GM19372 (cell line): ENCODE results near the gene AQP2.

Experiments
- ATAC-seq: cut with Tn5 transposase; IDR thresholded peaks from one replicate; pipeline ENCODE4 v1.9.1; 2021; ENCODE audit warnings: mild to moderate bottlenecking, low read depth, moderate library complexity; ENCODE audit not compliant: unreplicated experiment

AQP2 gene

GRCh38 chr12:49953961-49954846 lies 3.7 kb downstream of the AQP2 start:
- ATAC-seq: no peak

DNA sequence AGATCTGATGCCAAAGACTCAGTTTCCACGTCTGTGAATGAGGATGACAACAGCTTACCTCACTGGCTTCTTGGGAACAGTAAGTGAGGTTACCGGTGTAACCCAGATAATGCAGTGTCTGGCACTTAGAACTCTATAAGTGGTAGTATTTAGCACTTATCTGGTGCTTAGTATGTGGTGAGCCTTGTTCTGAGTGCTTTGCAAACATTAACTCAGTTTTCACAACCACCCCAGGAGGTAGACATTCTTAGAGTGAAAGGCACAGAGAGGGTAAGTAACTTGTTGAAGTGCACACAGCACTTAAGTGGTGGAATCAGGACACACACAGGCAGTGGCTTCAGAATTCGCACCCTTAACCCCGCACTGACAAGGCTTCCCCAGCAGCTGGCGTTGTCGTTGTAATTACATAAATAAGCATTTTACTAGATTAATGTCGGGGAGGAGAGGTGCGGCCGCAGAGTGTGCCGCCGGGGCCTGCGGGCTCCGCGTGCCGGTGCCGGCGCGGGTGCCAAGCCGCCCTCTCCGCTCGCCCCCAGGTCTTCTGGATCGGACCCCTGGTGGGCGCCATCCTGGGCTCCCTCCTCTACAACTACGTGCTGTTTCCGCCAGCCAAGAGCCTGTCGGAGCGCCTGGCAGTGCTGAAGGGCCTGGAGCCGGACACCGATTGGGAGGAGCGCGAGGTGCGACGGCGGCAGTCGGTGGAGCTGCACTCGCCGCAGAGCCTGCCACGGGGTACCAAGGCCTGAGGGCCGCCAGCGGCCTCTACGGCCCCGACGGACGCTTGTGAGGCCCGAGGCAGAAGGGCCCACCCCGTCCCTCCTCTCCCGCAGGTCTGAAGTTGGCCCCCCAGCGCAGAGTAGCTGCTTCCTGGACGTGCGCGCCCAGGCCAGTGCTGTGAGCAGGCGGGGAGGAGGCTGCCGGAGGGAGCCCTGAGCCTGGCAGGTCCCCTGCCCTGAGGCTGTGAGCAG lies 4.6 kb downstream of the AQP2 start:
- ATAC-seq: no peak

- ATAC-seq: no peak
Measured at GRCh38 chr12:49955899-49956662, 5.5 kb downstream of the AQP2 start.

DNA sequence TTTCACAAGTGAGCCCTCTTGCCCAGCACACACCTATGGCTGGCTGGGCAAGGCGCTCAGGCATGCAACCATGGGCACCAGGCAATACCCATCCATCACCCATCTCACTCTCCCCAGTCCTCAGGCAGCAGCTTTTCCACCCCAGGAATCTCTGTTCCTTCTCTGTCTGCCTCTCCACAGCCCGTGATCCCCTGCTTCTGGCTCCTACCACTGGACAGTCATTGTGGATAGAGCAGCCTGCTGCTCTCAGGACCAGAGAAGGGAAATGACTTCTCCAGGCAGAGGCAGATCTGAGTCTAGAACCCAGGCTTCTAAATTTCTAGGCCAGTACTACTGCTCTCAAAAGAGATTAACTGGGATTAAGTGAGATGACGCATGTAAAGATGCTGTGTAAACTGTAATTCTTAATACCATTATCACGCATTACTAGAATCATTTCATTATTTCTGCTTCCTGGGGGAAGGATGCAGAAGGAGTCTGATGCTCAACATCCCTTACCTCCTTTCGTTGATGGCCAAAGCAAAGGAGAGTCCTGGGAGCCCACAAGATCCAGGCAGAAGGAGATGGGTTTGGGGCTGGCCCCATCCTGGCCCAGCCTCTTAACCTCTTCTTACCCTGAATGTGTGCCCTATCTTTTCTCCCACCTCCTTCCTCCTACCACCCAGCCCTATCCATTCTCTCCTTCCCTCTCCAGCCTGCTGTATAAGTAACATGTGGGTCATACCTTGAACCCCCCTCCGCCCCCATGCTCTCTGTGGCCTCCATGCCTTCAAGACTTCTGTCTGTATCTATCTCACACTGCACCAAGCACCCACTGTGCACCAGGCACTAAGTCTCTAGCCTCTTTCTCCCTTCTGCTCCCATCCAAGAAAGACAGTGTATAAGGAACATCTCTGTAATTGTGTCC lies 6.4 kb downstream of the AQP2 start:
- no peak for ATAC-seq

- ATAC-seq: no peak
Measured at GRCh38 chr12:49957570-49957967, 7.0 kb downstream of the AQP2 start.

DNA sequence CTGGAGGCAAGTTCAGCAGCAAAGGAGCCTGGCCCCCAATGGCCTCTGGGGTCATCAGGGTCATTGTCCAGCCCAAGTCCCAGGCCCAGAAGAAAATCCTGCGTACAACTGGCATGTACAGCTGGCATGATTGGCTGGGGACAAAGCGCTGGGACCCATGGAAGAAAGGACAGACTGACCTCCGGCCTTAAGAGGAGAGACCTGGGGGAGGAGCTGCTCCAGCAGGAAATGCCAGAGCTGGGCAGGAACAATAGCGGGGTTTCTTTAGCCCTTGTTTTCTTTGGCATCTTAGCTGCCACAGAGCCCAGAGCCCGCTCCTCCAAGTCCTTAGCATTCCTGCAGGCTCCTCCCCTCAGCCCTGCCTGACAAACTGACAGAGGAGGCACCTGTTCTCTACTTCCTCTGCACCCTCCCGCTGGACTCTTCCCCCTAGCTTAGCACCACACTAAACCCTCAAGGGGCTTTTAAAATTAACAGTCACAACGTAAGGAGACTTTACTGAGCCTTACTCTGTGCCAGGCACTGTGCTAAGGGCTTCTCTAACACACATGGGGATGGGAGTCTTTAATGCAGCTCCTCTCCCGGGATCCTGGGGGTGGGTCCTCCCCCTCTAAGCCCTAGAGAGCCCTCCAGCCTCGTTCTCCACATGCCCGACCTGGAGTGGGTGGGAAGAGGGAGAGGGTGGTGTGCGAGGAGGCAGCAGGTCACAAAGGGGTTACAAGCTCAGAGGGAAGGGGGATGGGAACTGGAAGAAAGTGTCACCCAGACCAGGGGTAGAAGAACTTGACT lies 9.3 kb downstream of the AQP2 start:
- no peak for ATAC-seq

- ATAC-seq: no peak
Measured at GRCh38 chr12:49960474-49961110, 10.1 kb downstream of the AQP2 start.

GRCh38 chr12:49961111-49961922 lies 10.8 kb downstream of the AQP2 start, which contains the start of gene AQP5:
Gene AQP5 (plus strand): TSS chr12:49961872. CDS start chr12:49962018, 146 bp downstream.
- ATAC-seq: no peak

DNA sequence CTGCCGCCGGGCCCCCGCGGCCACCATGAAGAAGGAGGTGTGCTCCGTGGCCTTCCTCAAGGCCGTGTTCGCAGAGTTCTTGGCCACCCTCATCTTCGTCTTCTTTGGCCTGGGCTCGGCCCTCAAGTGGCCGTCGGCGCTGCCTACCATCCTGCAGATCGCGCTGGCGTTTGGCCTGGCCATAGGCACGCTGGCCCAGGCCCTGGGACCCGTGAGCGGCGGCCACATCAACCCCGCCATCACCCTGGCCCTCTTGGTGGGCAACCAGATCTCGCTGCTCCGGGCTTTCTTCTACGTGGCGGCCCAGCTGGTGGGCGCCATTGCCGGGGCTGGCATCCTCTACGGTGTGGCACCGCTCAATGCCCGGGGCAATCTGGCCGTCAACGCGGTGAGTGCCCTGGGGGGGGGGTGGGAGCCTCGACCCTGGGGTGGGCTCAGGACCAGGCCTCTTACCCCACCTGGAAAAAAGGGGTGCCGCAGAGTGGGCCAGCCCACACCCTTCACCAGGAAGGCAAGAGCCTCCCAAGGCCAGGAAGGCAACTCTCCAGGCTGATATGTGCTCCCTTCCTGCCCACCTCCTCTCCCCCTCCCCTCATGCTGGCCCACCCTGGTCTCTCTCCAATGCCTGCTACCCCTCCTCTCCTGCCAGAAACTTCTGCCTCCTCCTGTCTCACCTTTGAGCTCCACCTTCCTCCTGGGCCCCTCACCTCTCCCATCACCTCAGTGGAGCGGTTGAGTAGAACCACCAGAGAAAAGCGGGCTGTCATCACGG lies 11.6 kb downstream of the AQP2 start:
- no peak for ATAC-seq

DNA sequence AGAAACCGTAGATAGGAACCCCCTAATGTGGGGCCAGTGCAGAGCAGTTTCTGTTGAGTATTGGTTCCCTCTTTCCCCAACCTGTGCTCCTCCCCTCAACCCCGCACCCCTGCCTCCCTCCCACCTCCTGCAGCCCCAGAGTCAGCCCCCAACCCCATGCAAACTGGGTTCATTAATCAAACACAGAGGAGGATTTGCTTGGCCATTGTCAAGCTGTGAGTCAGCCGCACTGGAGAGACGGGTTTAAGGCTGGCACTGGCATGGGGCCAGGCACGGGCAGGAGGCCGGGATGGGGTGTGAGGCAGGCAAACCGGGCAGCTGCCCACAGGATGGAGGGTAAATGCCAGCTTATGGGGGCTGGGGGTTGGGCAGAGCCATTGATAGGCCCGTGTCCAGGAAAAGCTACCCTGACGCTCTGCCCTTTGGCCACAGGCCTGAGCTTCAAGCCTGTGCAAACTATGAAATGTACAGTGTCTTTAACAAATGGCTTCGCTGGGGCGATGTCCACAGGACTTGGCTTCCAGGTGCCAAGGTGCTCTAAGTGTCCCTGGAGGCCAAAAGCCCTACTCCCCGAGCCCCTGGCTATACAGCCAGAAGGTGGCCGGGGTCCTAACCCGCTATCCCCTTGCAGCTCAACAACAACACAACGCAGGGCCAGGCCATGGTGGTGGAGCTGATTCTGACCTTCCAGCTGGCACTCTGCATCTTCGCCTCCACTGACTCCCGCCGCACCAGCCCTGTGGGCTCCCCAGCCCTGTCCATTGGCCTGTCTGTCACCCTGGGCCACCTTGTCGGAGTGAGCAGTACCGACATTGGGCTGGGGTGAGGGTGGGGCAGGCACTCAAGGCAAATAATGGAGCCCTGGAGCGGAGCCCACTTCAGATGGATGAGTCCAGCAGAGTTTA lies 12.6 kb downstream of the AQP2 start:
- no peak for ATAC-seq

GRCh38 chr12:49963976-49964815 lies 13.7 kb downstream of the AQP2 start:
- ATAC-seq: no peak

DNA sequence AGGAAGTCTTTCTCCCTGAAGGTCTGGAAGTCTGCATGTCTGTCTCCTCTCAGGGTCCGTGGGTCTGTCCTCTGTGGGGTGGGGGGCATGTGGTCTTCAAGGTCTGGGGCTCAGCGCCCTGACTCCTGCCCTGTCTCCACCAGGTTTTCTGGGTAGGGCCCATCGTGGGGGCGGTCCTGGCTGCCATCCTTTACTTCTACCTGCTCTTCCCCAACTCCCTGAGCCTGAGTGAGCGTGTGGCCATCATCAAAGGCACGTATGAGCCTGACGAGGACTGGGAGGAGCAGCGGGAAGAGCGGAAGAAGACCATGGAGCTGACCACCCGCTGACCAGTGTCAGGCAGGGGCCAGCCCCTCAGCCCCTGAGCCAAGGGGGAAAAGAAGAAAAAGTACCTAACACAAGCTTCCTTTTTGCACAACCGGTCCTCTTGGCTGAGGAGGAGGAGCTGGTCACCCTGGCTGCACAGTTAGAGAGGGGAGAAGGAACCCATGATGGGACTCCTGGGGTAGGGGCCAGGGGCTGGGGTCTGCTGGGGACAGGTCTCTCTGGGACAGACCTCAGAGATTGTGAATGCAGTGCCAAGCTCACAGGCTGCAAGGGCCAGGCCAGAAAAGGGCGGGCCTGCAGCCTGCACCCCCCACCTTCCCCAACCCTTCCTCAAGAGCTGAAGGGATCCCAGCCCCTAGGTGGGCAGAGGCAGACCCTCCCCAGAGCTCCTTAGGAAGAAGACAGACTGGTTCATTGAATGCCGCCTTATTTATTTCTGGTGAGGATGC lies 14.5 kb downstream of the AQP2 start:
- no peak for ATAC-seq

- no peak for ATAC-seq
Measured at GRCh38 chr12:49965836-49966235, 15.3 kb downstream of the AQP2 start.

- ATAC-seq: no peak
Measured at GRCh38 chr12:49966511-49967041, 16.0 kb downstream of the AQP2 start.
